Measurements from ENCODE around the gene GP1BB.

GP1BB gene

DNA sequence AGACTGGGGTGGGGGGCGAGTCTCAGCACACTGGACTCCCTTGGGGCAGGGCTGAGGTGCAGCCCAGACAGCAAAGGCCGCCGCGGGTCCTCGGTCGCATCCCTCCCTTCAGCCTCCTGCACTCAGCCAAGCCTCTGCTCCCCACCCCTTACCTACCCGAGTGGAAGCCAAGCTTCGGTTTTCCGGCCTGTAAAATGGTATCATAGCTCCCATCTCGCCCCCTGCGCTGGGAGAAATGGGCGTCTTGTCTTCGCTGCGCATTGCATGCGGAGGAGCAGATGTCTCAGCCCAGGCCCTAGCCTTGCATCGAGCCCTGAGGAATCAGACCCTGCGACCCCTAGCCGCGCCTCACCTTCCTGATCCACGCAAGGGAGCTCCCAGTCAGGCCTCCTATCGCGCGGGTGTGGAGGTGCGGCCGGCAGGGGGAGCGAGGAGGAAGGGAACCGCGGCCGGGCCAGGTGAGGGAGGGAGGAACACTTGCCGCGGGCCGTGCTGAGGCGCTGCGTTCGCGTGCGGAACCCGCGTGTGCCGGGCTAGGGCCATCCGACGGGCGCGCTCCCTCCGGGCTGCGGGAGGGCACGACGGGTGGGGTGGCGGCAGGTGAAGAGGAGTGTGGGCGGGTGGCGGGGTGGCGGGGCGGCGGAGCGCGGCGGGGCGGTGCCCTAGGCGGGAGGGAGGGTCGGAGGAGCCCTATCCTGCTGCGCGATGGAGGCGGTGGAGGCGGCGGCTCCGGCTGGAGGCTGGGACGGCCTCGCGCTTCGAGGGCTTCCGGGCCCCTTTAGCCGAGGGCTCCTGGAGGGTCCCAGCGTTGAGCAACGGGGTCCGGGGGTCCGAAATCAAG lies 33.2 kb downstream of the GP1BB start:
- DNase-seq, result no peak

DNA sequence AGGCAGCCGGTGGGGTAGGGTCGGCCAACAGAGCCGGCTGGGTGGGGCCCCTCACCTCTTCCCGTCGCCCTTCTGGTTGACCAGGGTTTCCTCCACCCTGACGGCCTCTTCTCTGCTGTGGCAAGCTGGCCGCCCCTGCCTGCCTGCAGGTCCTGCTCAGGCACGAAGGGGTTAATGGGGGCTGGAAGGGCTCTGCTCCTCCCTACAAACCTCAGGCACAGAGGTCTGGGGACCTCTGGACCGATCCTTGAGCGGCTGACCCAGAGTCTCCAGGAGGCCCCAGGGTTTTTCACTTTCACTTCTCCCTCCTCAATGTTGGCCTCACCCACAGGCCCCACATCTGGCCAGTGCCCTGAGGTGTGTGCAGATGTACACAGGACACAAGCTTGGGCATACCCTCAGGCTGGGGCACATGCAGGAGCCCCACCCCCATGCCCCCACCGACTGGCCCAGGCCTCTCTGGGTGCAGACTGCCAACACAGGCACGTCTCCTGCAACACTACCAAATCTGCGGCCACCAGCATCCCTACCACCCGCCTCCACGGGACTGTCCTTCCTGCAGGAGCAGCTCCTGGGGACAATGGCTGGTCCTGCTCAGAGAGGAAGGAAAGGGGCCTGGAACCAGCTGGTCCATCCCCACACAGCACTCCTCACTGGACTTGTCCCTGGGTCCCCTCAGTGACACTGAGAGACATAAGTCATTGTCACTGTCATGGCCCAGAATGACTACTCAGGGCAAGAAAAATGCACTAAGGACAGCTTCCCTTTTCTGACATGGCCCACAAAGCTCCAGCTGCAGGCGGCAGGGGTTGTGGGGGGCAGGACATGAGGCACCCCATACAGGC lies 34.0 kb downstream of the GP1BB start:
- no peak for DNase-seq

GRCh38 chr22:19757985-19758895 lies 34.9 kb downstream of the GP1BB start:
- no peak for DNase-seq

GRCh38 chr22:19758896-19759426 lies 35.6 kb downstream of the GP1BB start:
- no peak for DNase-seq

GRCh38 chr22:19759427-19760057 lies 36.2 kb downstream of the GP1BB start:
- DNase-seq, result no peak

GRCh38 chr22:19760058-19760950 lies 37.0 kb downstream of the GP1BB start, which contains the start of gene TBX1:
Gene TBX1, plus strand, starts transcription at chr22:19760778. Its CDS starts 66 bp downstream, at chr22:19760844.
- DNase-seq, result no peak

GRCh38 chr22:19760951-19761724 lies 37.8 kb downstream of the GP1BB start:
- no peak for DNase-seq

DNA sequence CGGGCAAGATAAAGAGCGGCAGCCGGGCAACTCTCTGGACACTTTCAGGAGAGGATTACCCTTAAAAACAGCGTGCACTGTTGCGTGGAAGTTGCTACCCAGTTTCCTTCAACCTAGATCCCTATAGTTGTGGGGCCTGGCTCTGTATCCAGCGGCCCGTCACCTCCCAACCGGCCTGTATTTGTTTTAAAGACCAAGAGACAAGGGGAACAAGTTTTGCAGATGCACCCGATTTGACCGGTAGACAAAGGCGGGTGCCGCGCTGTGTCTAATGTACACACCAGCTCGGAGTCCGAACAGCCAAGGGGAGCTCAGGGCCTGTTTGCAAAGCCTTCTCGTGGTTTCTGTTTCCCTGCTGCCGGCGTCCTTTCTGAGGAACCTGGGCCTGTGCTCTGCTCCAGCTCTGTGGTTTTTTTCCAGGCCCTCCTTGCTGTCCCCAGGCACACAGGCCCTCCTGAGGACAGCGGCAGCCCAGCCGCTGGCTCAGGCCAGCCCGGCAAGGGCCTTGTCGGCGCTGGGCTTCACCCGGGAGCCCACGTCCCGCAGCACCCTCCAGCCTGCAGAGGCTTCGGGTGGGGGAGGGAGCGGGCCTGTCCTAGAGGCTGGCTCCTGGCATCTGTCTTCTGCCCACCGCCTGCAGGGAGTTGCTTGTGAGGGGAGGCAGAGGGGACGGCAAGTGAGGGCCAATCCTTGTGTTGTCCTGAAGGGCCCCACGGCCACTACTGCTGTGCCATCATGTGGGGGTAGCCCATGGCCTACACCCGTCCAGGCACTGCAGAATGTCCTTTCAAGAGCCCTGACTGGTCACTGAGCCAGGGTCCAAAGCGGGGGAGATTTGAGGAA lies 38.6 kb downstream of the GP1BB start:
- DNase-seq, result no peak

- no peak for DNase-seq
Measured at GRCh38 chr22:19762568-19763457, 39.5 kb downstream of the GP1BB start.

- DNase-seq, result no peak
Measured at GRCh38 chr22:19763458-19764298, 40.3 kb downstream of the GP1BB start.

DNA sequence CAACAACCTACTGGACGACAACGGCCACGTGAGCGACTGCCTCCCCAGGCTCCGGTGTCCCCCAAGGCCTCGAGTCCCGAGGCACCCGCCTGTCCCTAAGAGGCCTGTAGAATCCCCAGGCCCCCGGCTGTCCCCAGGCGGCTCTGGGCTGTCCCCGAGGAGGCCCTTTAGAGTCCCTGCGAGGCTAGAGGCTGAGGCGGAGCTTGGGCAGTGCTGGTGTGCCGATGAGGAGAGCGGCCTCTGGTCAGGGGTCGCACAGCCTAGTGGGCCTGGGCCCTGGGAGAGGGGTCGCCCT lies 40.9 kb downstream of the GP1BB start:
- DNase-seq, result no peak

- DNase-seq, result no peak
Measured at GRCh38 chr22:19764636-19765476, 41.5 kb downstream of the GP1BB start.

- no peak for DNase-seq
Measured at GRCh38 chr22:19765477-19766239, 42.3 kb downstream of the GP1BB start.

DNA sequence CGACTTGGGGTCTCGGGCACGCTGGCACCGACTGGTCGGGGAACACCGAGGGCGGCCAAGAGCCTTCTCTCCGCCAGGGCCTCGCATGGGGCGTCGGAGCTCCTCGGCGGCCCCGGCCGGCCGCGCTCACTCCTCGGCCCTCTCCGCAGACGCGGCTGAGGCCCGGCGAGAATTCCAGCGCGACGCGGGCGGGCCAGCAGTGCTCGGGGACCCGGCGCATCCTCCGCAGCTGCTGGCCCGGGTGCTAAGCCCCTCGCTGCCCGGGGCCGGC lies 42.8 kb downstream of the GP1BB start:
- no peak for DNase-seq

DNA sequence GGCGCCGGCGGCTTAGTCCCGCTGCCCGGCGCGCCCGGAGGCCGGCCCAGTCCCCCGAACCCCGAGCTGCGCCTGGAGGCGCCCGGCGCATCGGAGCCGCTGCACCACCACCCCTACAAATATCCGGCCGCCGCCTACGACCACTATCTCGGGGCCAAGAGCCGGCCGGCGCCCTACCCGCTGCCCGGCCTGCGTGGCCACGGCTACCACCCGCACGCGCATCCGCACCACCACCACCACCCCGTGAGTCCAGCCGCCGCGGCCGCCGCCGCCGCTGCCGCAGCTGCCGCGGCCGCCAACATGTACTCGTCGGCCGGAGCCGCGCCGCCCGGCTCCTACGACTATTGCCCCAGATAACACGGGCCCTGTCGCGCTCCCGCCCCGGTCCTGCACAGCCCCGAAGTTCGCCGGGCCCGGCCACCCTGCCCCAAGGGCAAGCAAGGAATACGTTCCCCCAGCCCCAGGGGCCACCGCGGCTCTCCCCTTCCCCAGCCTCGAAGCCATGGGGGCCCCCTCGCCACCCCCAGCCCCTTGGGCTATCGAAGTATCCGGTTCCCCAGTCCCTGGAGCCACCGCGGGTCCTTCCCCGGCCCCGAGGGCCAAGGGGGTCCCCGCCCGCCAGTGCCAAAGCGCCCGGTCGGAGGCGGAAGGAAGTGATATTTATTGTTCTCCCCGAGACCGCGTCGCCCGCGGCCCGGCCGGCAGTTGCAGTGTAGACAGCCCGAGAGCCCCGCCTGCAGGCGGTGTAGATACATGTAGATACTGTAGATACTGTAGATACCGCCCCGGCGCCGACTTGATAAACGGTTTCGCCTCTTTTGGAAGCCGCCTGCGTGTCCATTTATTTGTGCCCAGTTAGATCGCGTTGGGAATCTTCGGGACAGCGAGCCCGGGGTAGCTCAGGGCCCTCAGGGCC lies 43.4 kb downstream of the GP1BB start:
- no peak for DNase-seq

Measured in DMS 273 treated with DMSO at 0.1 percent for 48 hours (cell line).